Gastrocnemius medialis (tissue), 4 donors: ENCODE data around the gene ACKR2.

Source experiments
- CTCF ChIP-seq, 5 experiments: fragments of 450-650 bp in 3 of 5; fragments of 200-600 bp in 2 of 5; sonication (generic) in 2 of 5; IDR thresholded peaks in 4 of 5; conservative IDR thresholded peaks in 1 of 5; 1 replicate in 4 of 5; 2 replicates in 1 of 5; pipeline ENCODE4 v1.5.1; 2016 to 2019; ENCODE audit warnings: antibody characterized with exemption in 5 of 5, mild to moderate bottlenecking in 3 of 5, moderate library complexity in 3 of 5
- POLR2A ChIP-seq, 2 donors: fragments of 450-650 bp; IDR thresholded peaks; one replicate each; pipeline ENCODE4 v1.6.1; 2017; ENCODE audit warnings: antibody characterized with exemption in 2 of 2, mild to moderate bottlenecking in 2 of 2, moderate library complexity in 2 of 2

- TF ChIP-seq CTCF (IDR thresholded peaks at IDR 0.05 in 4 of 5, conservative IDR thresholded peaks at IDR 0.05 in 1 of 5) (no peak), POLR2A (IDR thresholded peaks at IDR 0.05) (no peak)
Observed at GRCh38 chr3:42829628-42830436, 20.6 kb downstream of the ACKR2 start.
